Measurements from ENCODE around the gene TYW1.
"Not testable (repeated sequence)": the region's sequence is repeated elsewhere in the genome, so short reads cannot be mapped to it uniquely, and the experiment has no call there.

The TYW1 gene

DNA sequence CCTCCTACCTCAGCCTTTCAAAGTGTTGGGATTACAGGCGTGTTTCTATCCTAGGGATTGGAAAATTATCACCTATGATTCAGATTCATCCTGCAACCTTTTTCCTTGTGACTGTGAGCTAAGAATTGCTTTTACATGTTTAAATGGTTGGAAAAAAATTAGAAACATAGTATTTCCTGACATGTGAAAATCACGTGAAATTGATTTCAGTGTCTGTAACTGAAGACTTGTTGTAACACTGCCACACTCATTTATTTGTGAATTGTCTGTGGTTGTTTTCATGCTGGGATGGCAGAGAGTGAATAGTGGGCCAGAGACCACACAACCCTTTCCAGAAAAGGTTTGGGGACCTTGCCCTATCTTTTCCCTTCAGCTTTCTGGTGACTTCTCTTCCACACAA lies 273.3 kb downstream of the TYW1 start:
- not testable (repeated sequence) for H3K9me3 ChIP-seq (ENCODE audit: control insufficient read depth in 5 of 5, low read length in 5 of 5); H3K9ac ChIP-seq (ENCODE audit: low read length in 5 of 5); H3K27ac ChIP-seq (ENCODE audit: low read depth, low read length)

More for the DNA sequence above, 273.3 kb downstream of the TYW1 start:
- H3K27me3 ChIP-seq (ENCODE audit: control insufficient read depth in 5 of 5, insufficient read depth in 4 of 5, low read length in 5 of 5); H3K36me3 ChIP-seq (ENCODE audit: control insufficient read depth in 5 of 5, insufficient read depth in 5 of 5, low read length in 5 of 5); H3K4me1 ChIP-seq (ENCODE audit: control insufficient read depth in 5 of 5, insufficient read depth in 5 of 5, low read length in 5 of 5); H3K4me3 ChIP-seq (ENCODE audit: low read depth in 1 of 5, low read length in 5 of 5): not testable (repeated sequence)
